Erythroblast (primary cell): Measurements from ENCODE around the gene PPIB.

Experiments used
- GATA1 ChIP-seq: IDR thresholded peaks from 2 replicates; pipeline ENCODE4 v1.6.1; 2011; ENCODE audit warnings: low read depth, mild to moderate bottlenecking, control low read depth, low read length, moderate library complexity
- POLR2A ChIP-seq: IDR thresholded peaks from 2 replicates; pipeline ENCODE4 v1.6.1; 2011; ENCODE audit warnings: mild to moderate bottlenecking, low read length

DNA sequence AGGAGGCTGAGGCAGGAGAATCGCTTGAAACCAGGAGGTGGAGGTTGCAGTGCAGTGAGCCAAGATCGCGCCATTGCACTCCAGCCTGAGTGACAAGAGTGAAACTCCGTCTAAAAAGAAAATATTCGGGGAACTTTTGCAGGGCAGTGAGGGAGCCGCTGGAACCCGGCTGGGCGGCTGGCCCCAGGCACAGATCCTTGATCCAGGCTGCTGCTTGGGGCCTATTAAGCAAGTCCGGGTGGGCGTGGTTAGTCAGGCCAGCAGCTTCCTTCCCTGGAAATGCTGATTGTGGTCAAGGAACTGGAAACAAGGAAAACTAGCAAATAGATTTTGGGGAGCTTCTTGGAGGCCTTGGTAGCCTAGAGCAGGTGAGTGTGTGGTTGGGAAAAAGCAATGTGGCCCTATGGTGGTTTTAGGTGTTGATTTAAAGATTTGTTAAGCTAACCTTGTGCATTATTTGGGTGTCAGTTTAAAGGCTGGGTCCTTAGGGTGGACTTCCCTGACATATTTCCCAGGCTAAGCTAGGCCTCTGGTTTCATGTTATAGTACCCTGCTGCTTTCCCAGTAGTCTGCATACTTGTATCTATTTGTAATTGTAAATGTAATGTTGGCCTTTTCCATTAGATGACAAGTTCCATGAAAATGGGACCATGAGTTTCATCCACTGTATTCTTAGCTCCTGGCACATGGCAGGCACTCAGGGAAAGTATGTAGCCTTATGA lies 29.0 kb downstream of the PPIB start:
- TF ChIP-seq POLR2A (no peak), GATA1 (no peak)
